Right forelimb (tissue), 1 donor: ENCODE measurements around the gene CYP20A1.
"Not testable (repeated sequence)": the region's sequence is repeated elsewhere in the genome, so short reads cannot be mapped to it uniquely, and the experiment has no call there.

Source experiments
- DNase-seq: peaks from one replicate; pipeline ENCODE4 v3.0.0-alpha.2; 2018

Gene CYP20A1

DNA sequence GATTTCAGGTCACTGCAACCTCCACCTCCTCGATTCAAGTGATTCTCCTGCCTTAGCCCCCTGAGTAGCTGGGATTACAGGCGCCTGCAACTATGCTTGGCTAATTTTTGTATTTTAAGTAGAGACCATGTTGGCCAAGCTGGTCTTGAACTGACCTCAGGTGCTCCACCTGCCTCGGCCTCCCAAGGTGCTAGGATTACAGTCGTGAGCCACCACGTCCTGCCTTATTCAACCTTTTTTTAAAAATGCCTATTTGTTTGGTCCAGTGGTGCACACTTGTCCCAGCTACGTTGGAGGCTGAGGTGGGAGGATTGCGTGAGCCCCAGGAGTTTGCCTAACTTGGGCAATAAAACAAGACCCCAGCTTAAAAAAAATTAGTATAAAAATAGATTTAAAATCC lies 43.3 kb downstream of the CYP20A1 start:
- no peak for DNase-seq

DNA sequence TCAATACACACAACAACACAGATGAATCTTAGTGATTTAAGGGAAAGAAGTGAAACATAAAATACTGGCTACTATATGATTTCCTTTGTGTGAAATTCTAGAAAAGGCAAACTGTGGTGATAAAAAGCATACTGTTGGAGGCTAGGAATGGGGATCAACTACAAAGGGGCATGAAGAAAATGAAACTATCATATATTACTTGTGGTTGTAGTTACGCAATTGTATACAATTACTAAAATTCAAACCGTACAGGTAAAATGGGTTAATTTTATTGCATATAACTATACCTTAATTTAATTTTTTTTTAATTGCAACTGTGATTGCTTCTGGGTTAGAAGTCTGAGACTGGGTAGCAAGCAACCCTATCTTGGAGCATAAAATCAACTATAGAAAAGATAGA lies 47.7 kb downstream of the CYP20A1 start:
- no peak for DNase-seq

DNA sequence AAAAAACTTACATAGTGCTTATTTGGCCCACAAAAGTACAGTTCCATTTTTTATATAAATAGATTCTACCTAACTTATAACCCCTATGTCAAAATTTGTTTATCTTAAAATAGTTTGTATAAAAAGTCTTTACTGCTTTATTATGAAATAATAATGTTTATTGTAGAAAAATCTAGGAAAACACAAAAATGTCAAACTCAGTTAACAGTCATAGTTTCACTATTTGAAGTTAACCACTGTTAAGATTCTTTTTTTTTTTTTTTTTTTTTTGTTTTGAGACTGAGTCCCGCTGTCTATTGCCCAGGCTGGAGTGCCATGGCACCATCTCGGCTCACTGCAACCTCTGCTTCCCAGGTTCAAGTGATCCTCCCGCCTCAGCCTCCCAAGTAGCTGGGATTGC lies 62.8 kb downstream of the CYP20A1 start:
- no peak for DNase-seq

DNA sequence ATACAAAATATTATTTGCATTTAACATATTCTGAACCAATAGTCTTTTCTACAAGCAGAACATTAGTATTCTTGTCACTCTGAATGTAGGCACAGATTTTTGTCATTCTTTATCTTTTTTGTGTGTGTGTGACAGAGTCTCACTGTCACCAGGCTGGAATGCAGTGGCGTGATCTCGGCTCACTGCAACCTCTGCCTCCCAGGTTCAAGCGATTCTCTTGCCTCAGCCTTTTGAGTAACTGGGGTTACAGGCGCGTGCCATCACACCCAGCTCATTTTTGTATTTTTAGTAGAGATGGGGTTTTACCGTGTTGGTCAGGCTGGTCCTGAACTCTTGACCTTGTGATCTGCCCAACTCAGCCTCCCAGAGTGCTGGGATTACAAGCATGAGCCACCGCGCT lies 63.8 kb downstream of the CYP20A1 start:
- not testable (repeated sequence) for DNase-seq

DNA sequence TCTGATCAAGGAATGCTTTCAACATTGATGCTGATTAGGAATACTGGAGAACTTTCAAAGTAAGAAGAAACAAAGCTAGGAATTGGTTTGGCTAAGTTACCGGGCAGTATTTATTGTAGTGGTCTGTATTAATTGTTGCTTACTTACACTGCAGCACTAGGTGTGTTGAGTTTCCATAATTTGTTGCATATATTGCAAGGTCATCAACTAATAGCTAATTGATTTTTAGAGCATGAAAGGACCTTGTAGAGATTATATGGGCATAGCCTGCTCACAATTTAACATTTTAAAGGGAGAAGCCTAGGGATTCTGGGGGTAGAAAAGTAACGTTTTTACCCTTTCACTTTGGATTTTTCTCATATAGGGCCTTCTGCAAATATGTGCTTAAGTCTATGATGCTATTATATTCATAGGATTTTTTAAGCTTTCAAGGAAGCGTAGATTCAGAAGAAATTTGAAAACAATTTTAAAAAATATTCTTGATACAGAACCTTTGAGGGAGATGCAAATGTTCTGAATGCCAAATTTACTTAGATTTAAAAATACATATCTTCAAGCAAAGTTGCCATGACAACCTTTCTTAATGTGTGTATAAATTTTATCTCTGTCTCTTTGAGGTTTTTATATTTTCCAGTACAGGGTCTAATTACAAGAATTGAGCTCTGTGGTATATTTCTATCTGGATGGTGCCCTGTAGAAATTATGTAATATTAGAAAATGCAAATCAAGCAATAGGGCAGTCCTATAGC lies 72.0 kb downstream of the CYP20A1 start:
- DNase-seq: no peak

DNA sequence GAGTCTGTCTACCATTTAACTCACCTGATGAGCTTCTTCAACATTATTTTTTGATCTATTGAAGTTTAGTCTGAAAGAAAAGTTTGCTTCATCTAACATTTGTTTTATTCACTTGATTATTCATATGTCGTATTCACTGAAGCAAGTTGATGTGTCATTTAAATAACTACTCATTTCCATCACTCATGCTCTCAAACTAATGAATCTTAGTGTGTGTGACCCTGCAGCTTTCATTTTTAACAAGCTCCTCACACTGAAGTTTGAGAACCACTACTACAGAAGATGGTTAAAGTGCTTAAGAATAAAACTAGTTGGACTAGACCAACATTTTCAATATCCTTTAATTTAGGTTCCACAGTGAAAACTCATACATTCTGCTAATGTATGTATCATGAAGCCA lies 87.5 kb downstream of the CYP20A1 start:
- DNase-seq: no peak

DNA sequence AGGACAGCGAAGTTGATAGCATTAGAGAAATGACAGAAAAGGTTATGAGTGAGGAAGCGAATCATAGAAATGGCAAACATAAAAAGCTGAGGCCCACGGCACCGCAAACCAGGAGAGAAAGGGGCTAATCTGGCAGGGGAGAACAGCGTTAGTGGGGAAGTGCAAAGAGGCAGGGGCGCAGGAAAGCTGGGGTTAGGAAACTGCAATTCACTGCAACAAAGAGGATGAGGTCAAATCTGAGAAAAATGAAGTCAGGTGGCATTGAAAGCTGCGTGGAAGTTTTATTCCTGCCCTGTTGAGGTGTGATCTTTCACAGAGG lies 88.7 kb downstream of the CYP20A1 start:
- no peak for DNase-seq

DNA sequence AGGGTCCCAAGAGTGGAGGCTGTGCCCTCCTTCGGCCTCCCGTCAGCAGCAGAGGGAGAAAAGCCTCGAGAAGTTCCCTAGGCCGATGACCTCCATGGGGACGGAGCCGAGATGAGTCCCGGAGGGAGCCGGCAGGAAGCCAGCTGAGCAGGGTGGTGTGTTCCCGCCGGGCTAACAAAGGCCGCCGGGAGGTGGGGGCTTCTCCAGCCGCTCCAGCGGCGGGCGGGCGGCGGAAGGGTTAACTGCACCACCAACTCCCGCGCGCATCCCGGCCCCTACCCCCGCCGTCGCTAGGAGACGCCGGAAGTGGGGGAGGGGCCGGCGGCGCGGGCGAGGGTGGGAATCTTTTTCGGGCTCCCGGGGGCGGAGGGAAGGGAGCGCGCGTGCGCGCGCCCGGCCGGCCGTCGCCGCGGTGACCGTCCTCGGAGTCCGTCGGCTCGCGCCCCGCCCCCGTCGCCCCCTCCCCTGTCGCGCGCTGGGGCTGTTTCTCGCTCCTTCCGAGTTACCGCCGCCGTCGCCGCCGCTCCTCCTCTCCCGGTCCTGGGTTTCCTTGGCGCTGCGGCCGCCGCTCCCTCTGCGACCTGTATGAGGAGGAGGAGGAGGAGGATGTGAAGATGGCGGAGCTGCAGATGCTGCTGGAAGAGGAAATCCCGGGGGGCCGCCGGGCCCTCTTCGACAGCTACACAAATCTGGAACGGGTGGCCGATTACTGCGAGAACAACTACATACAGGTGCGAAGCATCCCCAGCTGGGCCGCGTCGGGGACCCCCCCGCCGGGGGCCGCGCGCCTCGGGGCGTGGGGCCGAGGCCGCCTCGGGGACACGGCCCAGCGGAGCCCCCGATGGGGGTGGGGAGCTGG lies 89.3 kb downstream of the CYP20A1 start, which contains the start of gene ABI2:
ABI2 (plus strand) TSS at position 494 of the 859 bp plus-strand sequence; CDS start at position 615, 121 bp downstream.
- peak; percentile 95 for DNase-seq

DNA sequence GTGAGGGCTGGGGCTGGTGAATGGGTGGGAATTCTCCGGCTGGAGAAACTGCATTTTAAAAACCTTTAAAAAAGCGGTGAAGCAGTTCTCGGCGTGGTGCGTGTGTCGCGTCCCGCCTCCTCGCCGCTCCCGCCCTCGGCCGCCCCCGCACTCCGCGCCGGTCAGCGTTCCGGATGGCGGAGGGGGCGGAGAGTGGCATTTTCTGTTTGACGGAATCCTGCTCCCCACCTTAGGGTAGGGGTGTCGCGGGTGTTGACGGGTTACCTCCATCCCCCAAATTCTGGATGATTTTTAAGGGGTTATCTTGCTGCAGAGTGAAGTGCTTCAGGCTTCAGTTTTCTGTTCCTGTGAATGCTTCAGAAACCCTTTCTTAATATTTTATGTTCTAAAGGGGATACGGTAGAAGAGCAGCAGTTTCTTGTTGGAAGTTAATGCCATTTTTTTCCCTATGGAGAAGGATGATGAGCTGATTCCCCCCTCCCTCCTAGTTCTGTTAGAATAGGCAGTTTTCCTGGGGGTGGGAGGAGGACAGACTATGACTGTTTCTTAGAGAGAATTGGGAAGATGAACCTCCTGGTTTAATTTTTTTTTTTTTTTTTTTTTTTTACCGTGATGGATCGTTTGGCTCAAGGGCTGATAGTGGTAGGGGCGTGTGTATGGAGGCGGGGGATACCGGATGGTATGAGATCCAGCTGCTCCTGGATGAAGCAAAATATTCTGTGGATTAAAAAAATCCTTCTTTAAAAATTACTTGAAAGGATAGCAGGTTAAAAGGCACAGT lies 90.1 kb downstream of the CYP20A1 start:
- peak; percentile 72 for DNase-seq

DNA sequence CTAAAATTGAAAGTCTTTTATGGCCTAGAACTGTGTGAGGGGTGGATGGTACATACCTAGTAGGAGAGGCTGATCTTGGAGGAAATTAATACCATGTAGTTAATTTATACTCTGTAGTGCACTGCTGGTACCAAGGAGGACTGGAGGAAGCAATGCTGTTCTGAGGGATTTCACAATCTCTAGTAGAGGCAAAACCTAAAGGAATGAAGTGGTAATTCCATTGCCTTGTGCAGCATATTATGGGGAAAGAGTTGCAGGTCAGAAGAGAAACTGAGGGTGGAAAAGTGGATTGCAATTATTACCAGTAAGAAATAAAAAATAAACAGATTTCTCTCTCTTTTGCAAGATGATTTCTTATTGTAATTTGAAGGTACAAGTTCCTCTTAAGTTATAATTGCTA lies 91.6 kb downstream of the CYP20A1 start:
- no peak for DNase-seq

DNA sequence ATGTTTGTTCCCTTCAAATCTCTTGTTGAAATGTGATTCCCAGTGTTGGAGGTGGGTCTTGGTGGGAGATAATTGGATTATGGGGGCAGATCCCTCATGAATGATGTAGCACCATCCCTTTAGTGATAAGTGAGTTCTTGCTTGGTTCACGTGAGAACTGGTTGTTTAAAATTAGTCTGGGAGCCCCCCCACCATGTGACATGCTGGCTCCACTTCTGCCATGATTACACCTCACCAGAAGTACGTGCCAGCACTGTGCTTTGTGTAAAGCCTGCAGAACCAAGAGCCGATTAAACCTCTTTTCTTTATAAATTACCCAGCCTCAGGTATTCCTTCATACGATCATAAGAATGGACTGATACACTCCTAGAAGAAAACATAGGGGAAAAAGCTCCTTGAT lies 99.5 kb downstream of the CYP20A1 start:
- no peak for DNase-seq

DNA sequence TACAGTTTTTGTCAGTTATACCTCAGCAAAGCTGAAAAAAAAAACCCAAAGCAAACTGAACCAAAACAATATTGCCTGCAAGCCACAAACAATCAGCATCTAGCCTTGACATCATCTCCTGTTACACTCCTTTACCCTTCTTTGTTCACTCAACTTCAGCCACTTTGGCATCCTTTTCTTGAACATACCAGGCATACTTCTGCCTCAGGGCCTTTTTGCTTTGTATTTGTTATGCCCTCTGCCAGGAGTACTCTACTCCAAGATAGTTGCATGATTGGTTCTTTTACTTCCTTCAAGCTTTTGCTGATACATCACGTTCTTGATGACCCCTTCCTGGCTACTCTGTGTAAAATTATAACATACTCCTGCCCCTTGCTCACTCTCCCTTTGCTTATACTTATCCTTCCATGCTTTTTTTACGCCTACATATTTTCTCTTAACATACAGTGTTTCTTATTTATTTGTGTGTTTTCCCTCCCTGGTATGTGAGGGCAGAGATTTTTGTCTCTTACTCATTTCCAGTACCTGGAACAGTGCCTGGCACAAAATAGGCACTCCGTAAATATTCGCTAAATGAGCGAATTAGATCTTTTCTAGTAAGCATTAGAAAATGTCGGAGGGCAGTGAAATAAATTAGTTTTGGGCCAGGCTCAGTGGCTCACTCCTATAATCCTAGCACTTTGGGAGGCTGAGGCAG lies 102.1 kb downstream of the CYP20A1 start:
- DNase-seq: no peak

DNA sequence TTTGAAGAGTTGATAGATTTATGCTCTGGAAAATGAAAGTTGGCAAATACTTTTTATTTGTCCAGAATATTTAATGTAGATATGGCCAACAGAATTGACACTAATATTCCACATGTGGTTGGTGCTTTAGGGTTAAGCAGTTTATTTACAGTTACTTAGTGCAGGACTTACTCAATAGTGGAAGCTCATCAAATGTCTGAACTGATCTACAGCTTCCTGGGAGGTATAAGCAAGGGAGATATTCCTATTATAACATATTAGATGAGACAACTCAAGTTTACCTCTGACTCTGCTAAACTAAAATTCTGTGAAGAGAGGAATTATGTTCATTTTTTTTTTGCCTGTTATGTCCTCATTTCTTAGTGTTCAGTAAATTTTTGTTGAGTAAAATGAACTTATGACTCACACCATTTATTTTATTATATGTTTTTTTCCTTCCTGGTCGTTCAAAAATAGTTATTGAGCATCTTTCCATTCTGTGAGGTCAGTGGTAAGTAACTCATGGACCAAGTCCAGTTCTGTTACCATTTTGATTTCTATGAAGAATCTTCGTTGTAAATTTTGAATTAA lies 103.0 kb downstream of the CYP20A1 start:
- DNase-seq: no peak

DNA sequence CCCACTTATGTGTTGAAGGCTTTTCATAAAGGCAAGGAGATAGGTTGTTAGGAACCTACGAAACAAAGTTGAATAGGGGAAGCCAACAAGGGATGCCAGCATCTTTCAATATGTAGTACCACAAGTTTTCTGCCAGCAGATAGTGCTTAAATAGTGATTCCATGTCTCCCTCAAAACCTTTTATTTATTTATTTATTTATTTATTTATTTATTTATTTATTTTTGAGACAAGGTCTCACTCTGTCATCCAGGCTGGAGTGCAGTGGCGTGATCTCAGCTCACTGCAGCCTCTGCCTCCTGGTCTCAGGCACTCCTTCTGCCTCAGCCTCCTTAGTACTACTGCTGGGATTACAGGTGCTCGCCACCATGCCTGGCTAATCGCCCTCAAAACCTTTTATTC lies 103.6 kb downstream of the CYP20A1 start:
- DNase-seq: not testable (repeated sequence)

DNA sequence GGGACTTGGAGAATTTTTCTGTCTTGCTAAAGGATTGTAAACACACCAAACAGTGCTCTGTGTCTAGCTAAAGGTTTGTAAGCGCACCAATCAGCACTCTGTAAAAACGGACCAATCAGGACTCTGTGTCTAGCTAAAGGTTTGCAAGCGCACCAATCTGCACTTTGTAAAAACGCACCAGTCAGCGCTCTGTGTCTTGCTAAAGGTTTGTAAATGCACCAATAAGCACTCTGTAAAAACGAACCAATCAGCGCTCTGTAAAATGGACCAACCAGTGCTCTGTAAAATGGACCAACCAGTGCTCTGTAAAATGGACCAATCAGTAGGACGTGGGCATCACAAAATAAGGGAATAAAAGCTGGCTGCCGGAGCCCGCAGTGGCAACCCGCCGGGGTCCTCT lies 105.8 kb downstream of the CYP20A1 start:
- no peak for DNase-seq

DNA sequence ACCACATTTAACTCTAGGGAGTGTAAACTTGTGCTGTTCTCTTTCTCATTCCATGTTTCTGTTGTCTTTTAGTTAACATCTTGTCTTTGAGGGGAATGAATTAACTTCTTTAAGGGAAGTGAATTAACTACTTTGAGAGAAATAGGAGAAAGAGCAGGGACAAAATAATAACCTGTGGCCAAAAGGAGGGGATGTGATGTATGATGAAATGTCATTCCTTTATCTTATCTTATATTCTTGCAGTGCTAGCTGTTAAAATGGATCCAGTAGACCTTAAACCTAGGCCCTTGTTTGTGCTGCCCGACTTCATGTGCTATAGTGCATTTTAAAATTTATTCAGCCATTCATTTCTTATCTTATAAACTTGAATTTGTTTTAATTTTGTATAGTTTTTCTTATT lies 107.8 kb downstream of the CYP20A1 start:
- DNase-seq: no peak

DNA sequence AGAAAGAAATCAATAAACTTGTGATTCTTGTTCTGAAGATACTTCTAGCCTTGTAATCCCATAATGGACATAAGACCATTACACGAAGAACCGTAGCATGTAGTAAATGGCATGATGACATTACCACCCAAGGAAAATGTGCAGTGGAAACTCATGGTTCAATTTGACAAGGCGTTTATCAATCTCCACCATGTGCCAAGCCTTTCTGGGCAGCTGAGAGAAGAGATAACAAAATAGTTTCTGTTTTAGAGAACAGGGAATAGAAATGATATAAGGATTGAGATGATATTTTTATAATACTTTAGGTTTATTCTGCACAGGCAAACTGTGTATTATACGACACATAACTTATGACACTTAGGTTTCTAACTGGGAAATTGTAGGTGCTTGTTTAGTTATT lies 108.6 kb downstream of the CYP20A1 start:
- no peak for DNase-seq

DNA sequence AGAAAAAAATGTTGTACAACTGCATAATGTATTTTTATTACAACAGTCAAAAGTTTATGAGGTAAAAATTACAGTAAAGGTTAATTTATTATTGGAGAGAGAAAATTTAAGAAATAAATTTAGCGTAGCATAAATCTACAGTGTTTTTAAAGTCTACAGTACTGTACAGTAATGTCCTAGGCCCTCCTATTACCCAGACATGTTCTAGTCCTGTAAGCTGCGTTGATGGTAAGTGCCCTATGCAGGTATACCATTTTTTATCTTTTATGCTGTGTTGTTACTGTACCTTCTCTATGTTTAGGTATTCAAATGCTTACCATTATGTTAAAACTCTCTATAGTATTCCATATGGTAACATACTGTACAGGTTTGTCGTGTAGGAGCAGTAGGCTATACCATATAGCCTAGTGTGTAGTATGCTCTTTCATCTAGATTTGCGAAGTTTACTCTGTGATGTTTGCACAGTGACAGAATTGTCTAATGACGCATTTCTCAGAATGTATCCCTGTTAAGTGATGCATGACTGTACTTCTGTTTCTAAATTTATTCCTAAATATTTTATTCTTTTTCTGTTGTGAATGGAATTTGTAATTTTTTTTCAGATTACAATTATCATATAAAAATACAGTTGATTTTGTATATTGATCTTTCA lies 113.9 kb downstream of the CYP20A1 start:
- no peak for DNase-seq

DNA sequence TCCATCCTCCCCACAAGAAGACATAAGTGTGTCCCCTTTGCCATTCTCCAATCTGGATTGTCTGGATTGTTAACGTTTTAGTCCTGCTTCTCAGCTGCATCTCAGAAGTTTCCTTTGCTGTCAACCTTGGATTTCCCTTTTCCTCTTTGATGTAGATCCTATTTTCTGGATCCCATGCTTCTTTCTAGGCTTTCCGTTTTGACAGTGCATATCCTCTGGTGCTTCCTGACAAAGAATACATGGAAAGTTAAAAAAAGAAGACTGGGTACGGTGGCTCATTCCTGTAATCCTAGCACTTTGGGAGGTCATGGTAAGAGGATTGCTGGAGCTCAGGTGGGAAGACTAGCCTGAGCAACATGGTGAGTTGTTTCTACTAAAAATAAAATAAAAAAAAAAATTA lies 116.1 kb downstream of the CYP20A1 start:
- no peak for DNase-seq
